HCT116 (cell line): ENCODE results near the gene ACTN3. TPM values are rescaled to one million over a fixed set of nuclear protein-coding genes. Genes with fewer than 3 reads are reported as not detected.

Experiments used
- ATAC-seq: fragments of 200-7000 bp; cut with Tn5 transposase; 2 replicates; pipeline ENCODE4 v1.9.1; 2020; ENCODE audit warnings: mild to moderate bottlenecking, moderate library complexity
- BruUV-seq: library from RNA; stranded (reverse); fragments of 400-500 nt; replicated peaks from 2 replicates; lab custom pipeline; 2021; lab: Mats Ljungman, UMichigan
- CTCF ChIA-PET: fragments of 300-600 bp; sonication (Branson Sonifier 250); formaldehyde crosslinking; loops from one replicate; lab custom pipeline; 2021; ENCODE audit warnings: antibody characterized with exemption; lab: Charles Lee
- POLR2A ChIA-PET: fragments of 300-600, 350-600 bp; sonication (Branson Sonifier 250); formaldehyde crosslinking; loops from one replicate; lab custom pipeline; 2021; ENCODE audit warnings: antibody characterized with exemption; lab: Charles Lee
- RAD21 ChIA-PET, 2 experiments: fragments of 300-600 bp; sonication (Branson Sonifier 250); formaldehyde crosslinking; loops; one replicate each; lab custom pipeline; 2023; ENCODE audit warnings: low total read pairs in 2 of 2; ENCODE audit not compliant: uncharacterized antibody in 2 of 2, unreplicated experiment in 2 of 2, low non-redundant PET in 1 of 2; lab: Charles Lee
- DNase-seq: peaks from one replicate; pipeline ENCODE4 v3.0.0-alpha.2; 2010; ENCODE audit warnings: low read depth, low spot score
- H2AFZ ChIP-seq: fragments of 200-600 bp; shearing (Covaris generic), sonication (generic); 2 replicates; pipeline ENCODE4 v1.6.1; 2017; ENCODE audit warnings: low read depth, mixed run types, mixed read lengths, antibody characterized with exemption, low read length; ENCODE audit not compliant: poor library complexity, severe bottlenecking
- H3K27ac ChIP-seq: 2 replicates; pipeline ENCODE4 v1.5.1; 2012; ENCODE audit warnings: low read depth, low read length
- H3K27me3 ChIP-seq: fragments of 200-600 bp; sonication (generic); 2 replicates; pipeline ENCODE4 v1.6.1; 2016; ENCODE audit warnings: mixed run types, low read length, mixed read lengths; ENCODE audit not compliant: insufficient read depth
- H3K36me3 ChIP-seq, 2 experiments: fragments of 200-500 bp in 1 of 2; fragments of 200-600 bp in 1 of 2; sonication (Bioruptor generic) in 1 of 2; sonication (generic) in 1 of 2; 2 replicates each; pipeline versions ENCODE4 v1.5.1 to v1.6.1; 2014 to 2016; ENCODE audit warnings: low read length in 2 of 2, inconsistent platforms in 1 of 2, mixed read lengths in 1 of 2, mixed run types in 1 of 2; ENCODE audit not compliant: insufficient read depth in 2 of 2, control insufficient read depth in 1 of 2
- H3K4me1 ChIP-seq, 2 experiments: fragments of 200-600 bp in 1 of 2; sonication (generic) in 1 of 2; 2 replicates each; pipeline versions ENCODE4 v1.5.1 to v1.6.1; 2012 to 2017; ENCODE audit warnings: low read length in 2 of 2, inconsistent platforms in 1 of 2, mild to moderate bottlenecking in 1 of 2, mixed read lengths in 1 of 2, mixed run types in 1 of 2, moderate library complexity in 1 of 2; ENCODE audit not compliant: insufficient read depth in 2 of 2, control insufficient read depth in 1 of 2
- H3K4me2 ChIP-seq: fragments of 200-600 bp; sonication (generic); 2 replicates; pipeline ENCODE4 v1.6.1; 2017; ENCODE audit warnings: mixed run types, low read length, mixed read lengths
- H3K4me3 ChIP-seq, 2 experiments: fragments of 200-600 bp in 1 of 2; sonication (generic) in 1 of 2; replicated peaks in 1 of 2; 2 replicates each; pipeline ENCODE4 v1.5.1; 2011 to 2016; ENCODE audit warnings: low read length in 2 of 2, control low read depth in 1 of 2, low read depth in 1 of 2, mild to moderate bottlenecking in 1 of 2, mixed read lengths in 1 of 2, mixed run types in 1 of 2
- H3K79me2 ChIP-seq: fragments of 200-600 bp; sonication (generic); 2 replicates; pipeline ENCODE4 v1.6.1; 2017; ENCODE audit warnings: mild to moderate bottlenecking, mixed run types, low read length, moderate library complexity, mixed read lengths; ENCODE audit not compliant: insufficient read depth
- H3K9ac ChIP-seq: fragments of 200-600 bp; sonication (generic); 2 replicates; pipeline ENCODE4 v1.6.1; 2016; ENCODE audit warnings: low read length, mixed read lengths
- H3K9me2 ChIP-seq: fragments of 200-600 bp; sonication (generic), shearing (Covaris generic); 2 replicates; pipeline ENCODE4 v1.6.1; 2017; ENCODE audit warnings: mixed run types, mild to moderate bottlenecking, moderate library complexity; ENCODE audit not compliant: insufficient read depth
- H3K9me3 ChIP-seq, 2 experiments: fragments of 200-500 bp in 1 of 2; fragments of 200-600 bp in 1 of 2; sonication (Bioruptor generic) in 1 of 2; sonication (generic) in 1 of 2; 2 replicates each; pipeline ENCODE4 v1.6.1; 2014 to 2017; ENCODE audit warnings: low read length in 2 of 2, mixed read lengths in 2 of 2, inconsistent platforms in 1 of 2, low read depth in 1 of 2, mild to moderate bottlenecking in 1 of 2, mixed run types in 1 of 2, moderate library complexity in 1 of 2; ENCODE audit not compliant: control insufficient read depth in 1 of 2, insufficient read depth in 1 of 2
- H4K20me1 ChIP-seq: fragments of 200-600 bp; sonication (generic), shearing (Covaris generic); 2 replicates; pipeline ENCODE4 v1.6.1; 2017; ENCODE audit warnings: mixed run types, mild to moderate bottlenecking, moderate library complexity; ENCODE audit not compliant: insufficient read depth
- CBX3 ChIP-seq: IDR thresholded peaks from 2 replicates; pipeline ENCODE4 v1.6.1; 2012; ENCODE audit warnings: low read depth
- CEBPB ChIP-seq: IDR thresholded peaks from 2 replicates; pipeline ENCODE4 v1.6.1; 2012; ENCODE audit warnings: low read depth
- CTCF ChIP-seq, 3 experiments: fragments of 200-600 bp in 1 of 3; sonication (generic) in 1 of 3; IDR thresholded peaks in 2 of 3; conservative IDR thresholded peaks in 1 of 3; 2 replicates each; pipeline ENCODE4 v1.5.1; 2012 to 2017; ENCODE audit warnings: low read depth in 2 of 3, low read length in 2 of 3, antibody characterized with exemption in 1 of 3, borderline replicate concordance in 1 of 3, control low read depth in 1 of 3, mild to moderate bottlenecking in 1 of 3, mixed read lengths in 1 of 3, mixed run types in 1 of 3, moderate library complexity in 1 of 3; ENCODE audit not compliant: insufficient read depth in 1 of 3
- EGR1 ChIP-seq: IDR thresholded peaks from 2 replicates; pipeline ENCODE4 v1.6.1; 2012; ENCODE audit warnings: low read depth
- FOSL1 ChIP-seq: IDR thresholded peaks from 2 replicates; pipeline ENCODE4 v1.6.1; 2012; ENCODE audit warnings: low read depth
- RAD21 ChIP-seq: IDR thresholded peaks from 2 replicates; pipeline ENCODE4 v1.6.1; 2012; ENCODE audit warnings: low read depth, mild to moderate bottlenecking
- SIN3A ChIP-seq: IDR thresholded peaks from 2 replicates; pipeline ENCODE4 v1.6.1; 2012; ENCODE audit warnings: low read depth
- TCF7L2 ChIP-seq: IDR thresholded peaks from 2 replicates; pipeline ENCODE4 v1.7.0; 2011; ENCODE audit warnings: borderline replicate concordance, inconsistent platforms; ENCODE audit not compliant: insufficient read depth, insufficient read length; ENCODE audit errors: extremely low read depth
- ZFX ChIP-seq: fragments of 450-650 bp; IDR thresholded peaks from 2 replicates; pipeline ENCODE4 v1.6.1; 2017
- intact Hi-C: fragments of 100-400 bp; cut with micrococcal nuclease; formaldehyde crosslinking; loops from 2 replicates; pipeline ENCODE4 v1.10.0; 2022
- total RNA-seq: library from RNA; stranded (reverse); gene quantifications from one replicate; pipeline ENCODE4 v1.2.1, GENCODE V29; 2021; ENCODE audit not compliant: unreplicated experiment

ACTN3 gene
- total RNA-seq, 1 experiment from 2014 or later = not detected

- Histone ChIP-seq H3K27me3 (no peaks in the 10 kb centered on the region), H2AFZ (no peak overlapping the region), H3K9me2 (no peaks in the 10 kb centered on the region), H3K27ac (no peak overlapping the region), H3K4me2 (no peak overlapping the region)
- CTCF ChIA-PET = no interaction called here
- no peak; the same call in 1 of the 2 replicates for ATAC-seq
- TF ChIP-seq TCF7L2 = no peak
- TF ChIP-seq RAD21 = no peak
- TF ChIP-seq CTCF (IDR thresholded peaks at IDR 0.05 in 2 of 3, conservative IDR thresholded peaks at IDR 0.05 in 1 of 3; ENCODE audit: borderline replicate concordance in 1 of 3, insufficient read depth in 1 of 3, low read depth in 2 of 3, low read length in 2 of 3) = no peak
- TF ChIP-seq CEBPB = no peak
- TF ChIP-seq CBX3 = no peak
- no peak for TF ChIP-seq FOSL1
- TF ChIP-seq ZFX = no peak
- no peak for TF ChIP-seq EGR1
- no peak for TF ChIP-seq SIN3A
- TF ChIP-seq, all 23 proteins: peak for 0
- BruUV-seq = no TSS peak
- Histone ChIP-seq H3K9ac (no peak overlapping the region), H3K4me3 (no peak overlapping the region), H3K9me3 (no peaks in the 10 kb centered on the region), H3K79me2 (no peaks in the 10 kb centered on the region), H4K20me1 (no peaks in the 10 kb centered on the region), H3K4me1 (no peaks in the 10 kb centered on the region), H3K36me3 (no peaks in the 10 kb centered on the region; a peak in 1 of 4 replicates)
- ChIA-PET RAD21 (no interaction called here), POLR2A (no interaction called here)
- intact Hi-C loops = no loop called here
- no peak for DNase-seq
Measured at GRCh38 chr11:66530927-66531709, 15.6 kb upstream of the ACTN3 start.
